Stimulated activated CD4-positive, alpha-beta T cell treated with anti-CD3 and anti-CD28 coated beads, Interleukin-1b, Interleukin-23, amount 100 ng/mL, for 4 hours (primary cell): Measurements from ENCODE around the gene RNF32.
"Not testable (repeated sequence)": the region's sequence is repeated elsewhere in the genome, so short reads cannot be mapped to it uniquely, and the experiment has no call there.

Source experiments
- DNase-seq, 2 donors: peaks; one replicate each; pipeline ENCODE4 v3.0.0-alpha.2; 2020; ENCODE audit warnings: low read depth in 2 of 2

Gene RNF32

GRCh38 chr7:156675721-156676120, 35.1 kb downstream of the RNF32 start:
- DNase-seq: no peak

- DNase-seq: no peak
These were observed 35.7 kb downstream of the RNF32 start for GRCh38 chr7:156676263-156676662.

- DNase-seq: no peak
These were observed 36.9 kb downstream of the RNF32 start for GRCh38 chr7:156677374-156678054.

GRCh38 chr7:156680281-156680680, 39.7 kb downstream of the RNF32 start:
- DNase-seq: no peak

- no peak for DNase-seq
These were observed 42.4 kb downstream of the RNF32 start for GRCh38 chr7:156682928-156683327.

- DNase-seq: no peak
These were observed 43.7 kb downstream of the RNF32 start for GRCh38 chr7:156684251-156684650.

GRCh38 chr7:156684661-156685060, 44.1 kb downstream of the RNF32 start:
- no peak for DNase-seq

GRCh38 chr7:156691764-156692163, 51.2 kb downstream of the RNF32 start:
- DNase-seq: no peak

GRCh38 chr7:156692849-156693248, 52.3 kb downstream of the RNF32 start:
- no peak for DNase-seq

- no peak for DNase-seq
These were observed 53.1 kb downstream of the RNF32 start for GRCh38 chr7:156693627-156694026.

GRCh38 chr7:156697283-156697682, 56.7 kb downstream of the RNF32 start:
- DNase-seq: not testable (repeated sequence)

- not testable (repeated sequence) for DNase-seq
These were observed 57.9 kb downstream of the RNF32 start for GRCh38 chr7:156698512-156698911.

- not testable (repeated sequence) for DNase-seq
These were observed 61.2 kb downstream of the RNF32 start for GRCh38 chr7:156701787-156702186.

- no peak for DNase-seq
These were observed 61.8 kb downstream of the RNF32 start for GRCh38 chr7:156702399-156702798.

- no peak for DNase-seq
These were observed 62.6 kb downstream of the RNF32 start for GRCh38 chr7:156703209-156703608.

- DNase-seq: no peak
These were observed 63.4 kb downstream of the RNF32 start for GRCh38 chr7:156703773-156704482.

- no peak for DNase-seq
These were observed 81.7 kb downstream of the RNF32 start for GRCh38 chr7:156722043-156722826.

- no peak for DNase-seq
These were observed 84.5 kb downstream of the RNF32 start for GRCh38 chr7:156725073-156725472.

- no peak for DNase-seq
These were observed 85.4 kb downstream of the RNF32 start for GRCh38 chr7:156725936-156726335.
